ENCODE data around the gene TTLL6. TPM values are rescaled to one million over a fixed set of nuclear protein-coding genes. Genes with fewer than 3 reads are reported as not detected.

Gene TTLL6
- under 1 TPM in 1 of 2 donors, not detected in 1; 0.21 TPM for total RNA-seq
- polyA plus RNA-seq: under 1 TPM in 1 of 2 donors, not detected in 1; 0.13 TPM
- long read RNA-seq, donor 1: 0 reads
- long read RNA-seq, donor 2: 0 reads

DNA sequence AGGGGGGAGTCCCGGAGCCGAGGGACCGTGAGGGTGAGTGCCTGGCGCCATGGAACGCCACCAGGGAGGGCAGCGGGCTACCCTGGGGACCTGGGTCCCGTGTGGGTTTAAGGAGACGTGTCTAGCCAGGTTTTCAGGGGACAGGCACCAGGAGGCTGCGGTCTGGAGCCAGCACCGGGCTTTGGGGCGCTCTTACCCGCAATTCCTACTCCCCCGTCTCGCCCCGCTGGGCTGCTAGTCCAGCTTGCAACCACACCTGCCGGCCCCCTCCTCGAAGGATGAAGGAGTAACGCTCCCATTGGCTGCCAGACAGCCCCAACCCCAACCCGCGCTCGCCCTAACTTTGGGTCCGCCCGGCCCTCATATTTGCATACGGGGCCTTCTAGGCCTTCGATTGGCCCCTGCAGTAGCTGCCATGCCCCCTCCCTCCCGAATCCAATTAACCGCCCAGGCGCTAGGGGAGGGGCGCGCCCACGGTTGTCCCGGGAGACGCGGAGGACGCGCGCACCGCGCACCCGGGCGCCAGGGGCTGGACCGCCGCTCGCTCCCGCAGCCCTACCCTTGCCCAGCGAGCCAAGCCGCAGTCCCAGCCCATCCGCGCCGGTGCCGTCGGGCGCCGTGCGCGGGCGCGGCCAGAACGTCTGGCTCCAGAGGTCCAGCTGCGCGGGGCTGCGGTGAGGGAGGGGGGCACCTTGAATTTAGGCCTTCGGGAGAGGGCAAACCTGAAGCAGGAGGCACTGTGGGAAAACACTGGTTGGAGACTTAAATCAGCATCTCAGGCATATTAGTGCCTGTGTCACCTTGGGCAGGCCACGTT lies at the start of gene TTLL6:
TSS of gene TTLL6 (minus strand) at position 456 of the 817 bp plus-strand sequence. CDS start at position 299, 157 bp downstream.
- Histone ChIP-seq H3K4me1 (ENCODE audit: control insufficient read depth in 1 of 2, insufficient read depth in 2 of 2, low read length in 2 of 2) (no peaks in the 10 kb centered on the region), H3K36me3 (ENCODE audit: control insufficient read depth in 1 of 2, insufficient read depth in 2 of 2, low read length in 1 of 2) (no peaks in the 10 kb centered on the region), H3K4me3 (ENCODE audit: low read length in 2 of 2) (peak within 1 kb of the TSS in 1 of 2 donors; percentile 1), H3K27me3 (ENCODE audit: control insufficient read depth in 1 of 2, insufficient read depth in 2 of 2, low read length in 1 of 2) (no peaks in the 10 kb centered on the region), H3K27ac (ENCODE audit: low read depth in 1 of 2, low read length in 2 of 2) (no peak within 1 kb of the TSS), H3K9me3 (ENCODE audit: control insufficient read depth, low read length) (no peaks in the 10 kb centered on the region)
- peak; percentile 82 to 92 for DNase-seq
- intact Hi-C loops (cut with DNase I): loop anchor here (5.0 kb wide), 2 partner anchors 60 to 215 kb away; no protein-coding TSS in a partner anchor
- 2% methylated on average over 62 to 64 of the region's 64 CpGs for WGBS, 2 donors
- peak; percentile 91 for ATAC-seq (ENCODE audit: low FRiP score)

DNA sequence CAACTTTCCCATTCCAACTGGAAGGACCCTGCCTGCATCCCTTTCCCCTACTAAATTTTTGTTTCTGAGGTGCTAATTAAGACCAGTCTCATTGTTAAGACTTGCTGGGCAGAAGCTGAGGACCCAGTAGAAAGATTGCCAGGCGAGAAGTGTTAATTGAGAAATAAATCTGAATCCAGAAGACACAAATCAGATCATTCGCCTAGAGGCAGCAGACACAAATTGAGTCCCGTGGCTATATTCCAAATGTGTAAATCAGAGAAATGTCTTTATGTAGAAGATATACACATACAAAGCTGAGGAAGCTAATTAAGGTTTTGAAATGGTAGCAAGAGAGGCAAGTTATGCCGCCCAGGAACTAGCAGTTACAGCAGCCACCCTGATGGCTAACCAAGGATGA lies 43.4 kb upstream of the TTLL6 start:
- no peaks in the 10 kb centered on the region for H3K27me3 ChIP-seq (ENCODE audit: control insufficient read depth in 1 of 2, insufficient read depth in 2 of 2, low read length in 1 of 2)
- no peaks in the 10 kb centered on the region for H3K9me3 ChIP-seq (ENCODE audit: control insufficient read depth, low read length)
- H3K36me3 ChIP-seq (ENCODE audit: control insufficient read depth in 1 of 2, insufficient read depth in 2 of 2, low read length in 1 of 2): peaks cover 5 to 6% of the 10 kb centered on the region in 2 donors
- WGBS, 2 donors: 92 to 93% methylated on average over 4 of the region's 4 CpGs
- ATAC-seq (ENCODE audit: low FRiP score): no peak
- intact Hi-C loops (cut with DNase I): no loop called here
- no peak for DNase-seq
- no peak overlapping the region for H3K27ac ChIP-seq (ENCODE audit: low read depth in 1 of 2, low read length in 2 of 2)
- no peaks in the 10 kb centered on the region for H3K4me1 ChIP-seq (ENCODE audit: control insufficient read depth in 1 of 2, insufficient read depth in 2 of 2, low read length in 2 of 2)
- H3K4me3 ChIP-seq (ENCODE audit: low read length in 2 of 2): no peak overlapping the region

DNA sequence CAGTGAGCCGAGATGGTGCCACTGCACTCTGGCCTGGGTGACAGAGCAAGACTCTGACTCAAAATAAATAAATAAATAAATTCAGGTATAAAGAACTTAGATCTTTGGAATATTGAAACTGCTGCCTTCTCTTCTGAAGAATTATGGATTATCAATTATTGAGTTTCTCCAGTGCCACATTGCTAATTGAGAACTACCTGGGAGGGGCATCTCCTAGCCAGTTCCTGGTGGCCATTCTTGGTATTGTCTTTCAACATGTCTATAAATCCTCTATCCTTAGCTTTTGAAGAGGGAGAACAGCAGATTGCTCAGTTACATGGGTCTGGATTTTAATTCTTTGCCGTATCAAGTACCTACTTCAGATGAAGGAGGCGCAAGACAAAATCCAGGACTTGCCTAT lies 43.0 kb upstream of the TTLL6 start:
- H3K27ac ChIP-seq (ENCODE audit: low read depth in 1 of 2, low read length in 2 of 2): no peak overlapping the region
- ATAC-seq (ENCODE audit: low FRiP score): no peak
- H3K36me3 ChIP-seq (ENCODE audit: control insufficient read depth in 1 of 2, insufficient read depth in 2 of 2, low read length in 1 of 2): peaks cover 5% of the 10 kb centered on the region in 2 donors
- intact Hi-C loops (cut with DNase I): no loop called here
- no peak overlapping the region for H3K4me3 ChIP-seq (ENCODE audit: low read length in 2 of 2)
- WGBS, 2 donors: 96 to 97% methylated on average over 3 of the region's 3 CpGs
- H3K9me3 ChIP-seq (ENCODE audit: control insufficient read depth, low read length): no peaks in the 10 kb centered on the region
- H3K4me1 ChIP-seq (ENCODE audit: control insufficient read depth in 1 of 2, insufficient read depth in 2 of 2, low read length in 2 of 2): no peaks in the 10 kb centered on the region
- no peaks in the 10 kb centered on the region for H3K27me3 ChIP-seq (ENCODE audit: control insufficient read depth in 1 of 2, insufficient read depth in 2 of 2, low read length in 1 of 2)
- no peak for DNase-seq

DNA sequence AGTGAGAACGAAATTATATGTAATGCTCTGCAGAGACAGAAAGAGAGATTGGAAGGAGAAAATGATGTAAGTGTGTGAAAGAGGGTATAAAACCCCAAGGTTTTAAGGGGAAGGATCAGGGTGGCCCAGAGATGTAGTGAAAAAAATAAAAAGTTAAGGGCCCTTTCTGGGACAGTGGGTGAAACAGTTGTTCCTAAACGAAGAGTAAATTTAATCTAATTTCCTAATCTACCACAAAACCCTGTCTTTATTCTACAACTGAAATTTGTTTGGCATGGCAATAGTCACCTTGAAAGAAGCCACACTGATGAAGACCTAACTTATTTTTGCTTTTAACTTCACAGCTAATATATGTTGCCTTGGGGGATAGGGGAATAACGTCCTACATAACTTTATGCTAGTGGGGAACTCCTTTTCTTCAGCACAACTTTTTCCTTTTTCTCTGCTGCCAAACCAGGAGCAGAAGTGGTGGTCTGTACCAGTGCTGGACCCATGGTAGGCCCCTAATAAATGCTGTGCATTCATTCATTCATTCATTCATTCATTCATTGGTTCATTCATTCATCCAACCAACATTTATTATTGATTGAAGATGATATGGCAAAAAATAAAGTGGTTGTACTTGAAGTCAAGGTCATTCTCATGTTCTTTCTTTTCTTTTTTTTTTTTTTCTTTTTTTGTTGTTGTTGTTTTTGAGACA lies 39.2 kb upstream of the TTLL6 start:
- intact Hi-C loops (cut with DNase I): no loop called here
- Histone ChIP-seq H3K4me3 (ENCODE audit: low read length in 2 of 2) (no peak overlapping the region), H3K36me3 (ENCODE audit: control insufficient read depth in 1 of 2, insufficient read depth in 2 of 2, low read length in 1 of 2) (peaks cover 0 to 16% of the 10 kb centered on the region in 2 donors), H3K4me1 (ENCODE audit: control insufficient read depth in 1 of 2, insufficient read depth in 2 of 2, low read length in 2 of 2) (no peaks in the 10 kb centered on the region), H3K27ac (ENCODE audit: low read depth in 1 of 2, low read length in 2 of 2) (no peak overlapping the region), H3K27me3 (ENCODE audit: control insufficient read depth in 1 of 2, insufficient read depth in 2 of 2, low read length in 1 of 2) (no peaks in the 10 kb centered on the region), H3K9me3 (ENCODE audit: control insufficient read depth, low read length) (no peaks in the 10 kb centered on the region)
- no peak for DNase-seq
- ATAC-seq (ENCODE audit: low FRiP score): no peak
- 58 to 60% methylated on average over 3 of the region's 3 CpGs for WGBS, 2 donors

DNA sequence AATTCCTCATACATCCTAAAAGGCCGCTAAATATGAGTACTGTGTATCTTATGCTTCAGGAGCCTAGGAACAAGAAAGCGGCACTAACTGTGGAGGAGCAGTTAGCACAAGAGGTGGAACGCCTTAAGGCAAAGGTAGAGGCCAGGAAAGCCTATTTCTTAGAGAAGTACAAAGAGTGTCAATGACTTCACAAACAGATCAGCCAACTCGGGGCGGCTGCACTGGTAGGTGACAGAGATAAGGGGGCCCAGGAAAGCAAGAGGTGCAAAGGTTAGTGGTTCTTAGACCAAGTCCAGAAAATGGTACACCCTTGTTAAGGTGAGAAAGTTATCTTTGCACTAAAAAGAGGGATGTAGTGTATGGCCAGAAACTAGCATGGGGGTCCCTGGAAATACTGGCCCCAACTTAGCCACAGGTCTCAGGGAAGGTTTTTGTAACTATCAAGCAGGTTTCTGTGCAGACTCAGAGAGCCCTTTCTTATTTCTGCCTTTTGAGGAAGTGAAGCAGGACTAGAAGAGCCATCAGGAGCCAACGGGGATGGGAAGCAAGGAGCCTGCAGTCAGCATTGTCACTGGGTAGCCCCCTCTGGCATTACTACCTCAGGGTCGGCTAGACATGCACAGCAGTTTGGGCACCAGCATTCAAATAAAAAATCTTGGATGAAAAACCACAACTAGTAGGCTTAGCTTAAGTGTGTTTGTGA lies 37.9 kb upstream of the TTLL6 start:
- intact Hi-C loops (cut with DNase I): no loop called here
- H3K4me3 ChIP-seq (ENCODE audit: low read length in 2 of 2): no peak overlapping the region
- H3K9me3 ChIP-seq (ENCODE audit: control insufficient read depth, low read length): no peaks in the 10 kb centered on the region
- DNase-seq (no peak), ATAC-seq (ENCODE audit: low FRiP score) (no peak)
- H3K27me3 ChIP-seq (ENCODE audit: control insufficient read depth in 1 of 2, insufficient read depth in 2 of 2, low read length in 1 of 2): no peaks in the 10 kb centered on the region
- WGBS, 2 donors: 89 to 90% methylated on average over 7 of the region's 7 CpGs
- H3K27ac ChIP-seq (ENCODE audit: low read depth in 1 of 2, low read length in 2 of 2): no peak overlapping the region
- H3K4me1 ChIP-seq (ENCODE audit: control insufficient read depth in 1 of 2, insufficient read depth in 2 of 2, low read length in 2 of 2): no peaks in the 10 kb centered on the region
- peaks cover 0 to 11% of the 10 kb centered on the region in 2 donors for H3K36me3 ChIP-seq (ENCODE audit: control insufficient read depth in 1 of 2, insufficient read depth in 2 of 2, low read length in 1 of 2)

DNA sequence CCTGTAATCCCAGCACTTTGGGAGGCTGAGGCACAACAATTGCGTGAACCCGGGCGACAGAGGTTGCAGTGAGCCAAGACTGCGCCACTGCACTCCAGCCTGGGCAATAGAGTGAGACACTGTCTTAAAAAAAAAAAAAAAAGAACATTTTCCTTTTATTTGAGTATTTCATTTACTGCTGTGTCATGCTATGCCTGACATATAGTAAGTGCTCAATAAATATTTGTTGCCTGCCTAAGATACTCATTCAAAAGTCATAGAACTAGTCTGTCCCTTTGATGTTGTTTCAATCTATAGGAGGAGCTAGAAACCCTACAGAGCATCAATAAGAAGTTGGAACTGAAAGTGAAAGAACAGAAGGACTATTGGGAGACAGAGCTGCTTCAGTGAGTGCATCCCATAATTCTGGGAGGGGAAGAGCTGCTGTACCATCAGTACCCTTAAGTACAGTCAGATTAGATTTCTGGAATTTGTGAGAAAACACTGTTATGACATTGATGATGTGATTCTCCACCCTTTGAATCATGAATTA lies 33.8 kb upstream of the TTLL6 start:
- Histone ChIP-seq H3K9me3 (ENCODE audit: control insufficient read depth, low read length) (no peaks in the 10 kb centered on the region), H3K4me1 (ENCODE audit: control insufficient read depth in 1 of 2, insufficient read depth in 2 of 2, low read length in 2 of 2) (no peaks in the 10 kb centered on the region), H3K27me3 (ENCODE audit: control insufficient read depth in 1 of 2, insufficient read depth in 2 of 2, low read length in 1 of 2) (no peaks in the 10 kb centered on the region), H3K4me3 (ENCODE audit: low read length in 2 of 2) (no peak overlapping the region), H3K27ac (ENCODE audit: low read depth in 1 of 2, low read length in 2 of 2) (no peak overlapping the region), H3K36me3 (ENCODE audit: control insufficient read depth in 1 of 2, insufficient read depth in 2 of 2, low read length in 1 of 2) (peaks cover 3 to 20% of the 10 kb centered on the region in 2 donors)
- no peak for ATAC-seq (ENCODE audit: low FRiP score)
- no peak for DNase-seq
- WGBS, 2 donors: 98 to 99% methylated on average over 4 of the region's 4 CpGs
- intact Hi-C loops (cut with DNase I): no loop called here

DNA sequence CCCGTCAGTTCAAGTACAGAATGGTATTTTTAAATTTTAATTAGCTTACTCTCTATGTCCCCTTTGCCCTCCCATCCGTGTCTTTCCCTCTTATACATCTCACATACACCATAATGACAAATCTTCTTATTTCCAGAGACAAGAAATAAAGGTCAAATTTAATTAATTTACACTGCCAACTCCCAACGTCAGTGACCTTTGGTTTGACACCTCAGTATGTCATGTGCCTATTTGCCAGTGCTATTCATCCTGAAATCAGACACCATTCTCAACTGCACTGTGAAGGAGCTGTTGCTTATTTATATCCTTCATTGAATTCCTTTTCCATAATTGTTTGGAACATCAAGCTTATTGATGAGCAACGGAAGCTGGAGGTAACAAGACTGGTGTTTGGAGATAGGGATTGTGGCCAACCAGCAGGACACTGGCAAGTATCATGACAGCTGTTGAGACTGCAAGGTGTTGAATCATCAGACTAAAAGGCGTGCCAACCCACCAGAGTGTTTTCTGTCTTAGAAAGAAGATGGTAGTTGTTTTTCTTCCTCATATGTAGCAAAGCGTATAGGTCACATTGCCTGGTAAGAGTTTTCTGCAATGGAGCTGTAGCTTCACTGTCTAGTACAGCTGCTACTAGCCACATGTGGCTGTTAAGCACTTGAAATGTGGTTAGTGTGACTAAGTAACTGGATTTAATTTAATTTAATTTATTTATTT lies 26.3 kb upstream of the TTLL6 start:
- no peaks in the 10 kb centered on the region for H3K27me3 ChIP-seq (ENCODE audit: control insufficient read depth in 1 of 2, insufficient read depth in 2 of 2, low read length in 1 of 2)
- H3K9me3 ChIP-seq (ENCODE audit: control insufficient read depth, low read length): no peaks in the 10 kb centered on the region
- 85% methylated on average over 6 of the region's 6 CpGs for WGBS, 2 donors
- peaks cover 5 to 11% of the 10 kb centered on the region in 2 donors for H3K36me3 ChIP-seq (ENCODE audit: control insufficient read depth in 1 of 2, insufficient read depth in 2 of 2, low read length in 1 of 2)
- peaks cover 2 to 6% of the 10 kb centered on the region in 2 donors for H3K4me1 ChIP-seq (ENCODE audit: control insufficient read depth in 1 of 2, insufficient read depth in 2 of 2, low read length in 2 of 2)
- H3K4me3 ChIP-seq (ENCODE audit: low read length in 2 of 2): no peak overlapping the region
- H3K27ac ChIP-seq (ENCODE audit: low read depth in 1 of 2, low read length in 2 of 2): no peak overlapping the region
- no peak for DNase-seq
- ATAC-seq (ENCODE audit: low FRiP score): no peak
- intact Hi-C loops (cut with DNase I): no loop called here

DNA sequence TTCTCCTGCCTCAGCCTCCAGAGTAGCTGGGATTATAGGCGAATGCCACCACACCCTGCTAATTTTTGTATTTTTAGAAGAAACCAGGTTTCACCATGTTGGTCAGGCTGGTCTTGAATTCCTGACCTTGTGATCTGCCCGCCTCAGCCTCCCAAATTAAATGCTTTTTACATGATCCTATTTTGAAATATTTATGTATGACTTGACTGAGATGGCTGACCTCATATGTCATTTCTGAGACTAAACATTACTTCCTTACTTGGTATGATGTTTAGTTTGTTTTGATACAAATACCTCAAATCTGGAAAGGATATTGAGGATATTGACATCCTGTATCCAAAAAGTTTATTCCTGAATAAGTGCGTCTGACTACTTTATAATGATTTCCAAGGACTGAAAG lies 25.7 kb upstream of the TTLL6 start:
- no peak overlapping the region for H3K4me3 ChIP-seq (ENCODE audit: low read length in 2 of 2)
- WGBS, 2 donors: 78 to 84% methylated on average over 3 of the region's 3 CpGs
- H3K4me1 ChIP-seq (ENCODE audit: control insufficient read depth in 1 of 2, insufficient read depth in 2 of 2, low read length in 2 of 2): peaks cover 2 to 6% of the 10 kb centered on the region in 2 donors
- ATAC-seq (ENCODE audit: low FRiP score) (no peak), DNase-seq (no peak)
- no peaks in the 10 kb centered on the region for H3K27me3 ChIP-seq (ENCODE audit: control insufficient read depth in 1 of 2, insufficient read depth in 2 of 2, low read length in 1 of 2)
- H3K36me3 ChIP-seq (ENCODE audit: control insufficient read depth in 1 of 2, insufficient read depth in 2 of 2, low read length in 1 of 2): peaks cover 5 to 9% of the 10 kb centered on the region in 2 donors
- no peak overlapping the region for H3K27ac ChIP-seq (ENCODE audit: low read depth in 1 of 2, low read length in 2 of 2)
- H3K9me3 ChIP-seq (ENCODE audit: control insufficient read depth, low read length): no peaks in the 10 kb centered on the region
- intact Hi-C loops (cut with DNase I): no loop called here

Measured in aorta (tissue), 5 donors.